ENCODE data around the gene ARHGAP45.

Gene ARHGAP45

DNA sequence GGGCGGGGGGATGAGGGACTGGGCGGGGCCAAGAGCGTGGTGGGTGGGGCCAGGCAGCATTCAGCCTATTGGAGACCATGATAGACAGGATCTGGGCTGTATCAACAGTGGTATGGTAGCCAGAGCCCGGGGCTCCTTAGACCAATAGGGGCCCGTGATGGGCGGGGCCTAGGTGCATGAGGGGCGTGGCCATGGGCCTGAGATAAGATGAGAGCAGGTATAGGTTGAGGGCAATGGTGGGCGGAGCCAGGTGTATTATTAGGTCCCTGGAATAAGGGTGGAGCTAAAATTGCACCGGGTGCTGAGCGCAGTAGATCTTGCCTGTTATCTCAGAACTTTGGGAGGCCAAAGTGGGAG is 21.7 kb upstream of the ARHGAP45 start:
- no peak for TF ChIP-seq POLR2AphosphoS5 (IDR thresholded peaks at IDR 0.05; ENCODE audit: low read depth, low read length)
- no peak for TF ChIP-seq FOXP2 (optimal IDR thresholded peaks at IDR 0.05; ENCODE audit: borderline replicate concordance, extremely low read depth, extremely low read length, insufficient read depth)
- TF ChIP-seq SIN3A (IDR thresholded peaks at IDR 0.05; ENCODE audit: borderline replicate concordance, insufficient read depth, low read length): no peak
- TF ChIP-seq TAF1 (IDR thresholded peaks at IDR 0.05; ENCODE audit: borderline replicate concordance, insufficient read depth, low read length): no peak
- TF ChIP-seq, protein P1, sequence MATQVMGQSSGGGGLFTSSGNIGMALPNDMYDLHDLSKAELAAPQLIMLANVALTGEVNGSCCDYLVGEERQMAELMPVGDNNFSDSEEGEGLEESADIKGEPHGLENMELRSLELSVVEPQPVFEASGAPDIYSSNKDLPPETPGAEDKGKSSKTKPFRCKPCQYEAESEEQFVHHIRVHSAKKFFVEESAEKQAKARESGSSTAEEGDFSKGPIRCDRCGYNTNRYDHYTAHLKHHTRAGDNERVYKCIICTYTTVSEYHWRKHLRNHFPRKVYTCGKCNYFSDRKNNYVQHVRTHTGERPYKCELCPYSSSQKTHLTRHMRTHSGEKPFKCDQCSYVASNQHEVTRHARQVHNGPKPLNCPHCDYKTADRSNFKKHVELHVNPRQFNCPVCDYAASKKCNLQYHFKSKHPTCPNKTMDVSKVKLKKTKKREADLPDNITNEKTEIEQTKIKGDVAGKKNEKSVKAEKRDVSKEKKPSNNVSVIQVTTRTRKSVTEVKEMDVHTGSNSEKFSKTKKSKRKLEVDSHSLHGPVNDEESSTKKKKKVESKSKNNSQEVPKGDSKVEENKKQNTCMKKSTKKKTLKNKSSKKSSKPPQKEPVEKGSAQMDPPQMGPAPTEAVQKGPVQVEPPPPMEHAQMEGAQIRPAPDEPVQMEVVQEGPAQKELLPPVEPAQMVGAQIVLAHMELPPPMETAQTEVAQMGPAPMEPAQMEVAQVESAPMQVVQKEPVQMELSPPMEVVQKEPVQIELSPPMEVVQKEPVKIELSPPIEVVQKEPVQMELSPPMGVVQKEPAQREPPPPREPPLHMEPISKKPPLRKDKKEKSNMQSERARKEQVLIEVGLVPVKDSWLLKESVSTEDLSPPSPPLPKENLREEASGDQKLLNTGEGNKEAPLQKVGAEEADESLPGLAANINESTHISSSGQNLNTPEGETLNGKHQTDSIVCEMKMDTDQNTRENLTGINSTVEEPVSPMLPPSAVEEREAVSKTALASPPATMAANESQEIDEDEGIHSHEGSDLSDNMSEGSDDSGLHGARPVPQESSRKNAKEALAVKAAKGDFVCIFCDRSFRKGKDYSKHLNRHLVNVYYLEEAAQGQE (IDR thresholded peaks at IDR 0.05; ENCODE audit: insufficient read depth in 1 of 2, low read depth in 2 of 2, low read length in 2 of 2): no peak

DNA sequence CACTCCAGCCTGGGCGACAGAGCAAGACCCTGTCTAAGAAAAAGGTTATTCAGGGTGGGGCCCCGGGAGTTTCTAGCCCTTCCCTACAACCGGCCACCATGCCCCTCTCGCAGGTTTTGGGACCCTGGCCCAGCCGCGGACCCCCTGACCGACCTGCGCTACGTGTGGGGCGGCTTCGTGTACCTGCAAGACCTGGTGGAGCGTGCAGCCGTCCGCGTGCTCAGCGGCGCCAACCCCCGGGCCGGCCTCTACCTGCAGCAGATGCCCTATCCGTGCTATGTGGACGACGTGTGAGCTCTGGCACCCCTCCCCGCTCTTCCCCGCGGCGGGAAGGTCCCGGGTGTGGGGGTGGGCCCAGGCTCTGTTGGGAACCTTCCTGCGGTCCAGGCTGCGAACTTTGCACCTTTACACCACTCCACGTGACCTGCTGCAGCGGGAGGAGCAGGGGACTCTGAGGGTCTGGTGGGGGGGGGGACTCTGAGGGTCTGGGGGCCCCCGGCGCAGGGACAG is 20.8 kb upstream of the ARHGAP45 start:
- no peak for TF ChIP-seq POLR2AphosphoS5 (IDR thresholded peaks at IDR 0.05; ENCODE audit: low read depth, low read length)
- TF ChIP-seq TAF1 (IDR thresholded peaks at IDR 0.05; ENCODE audit: borderline replicate concordance, insufficient read depth, low read length): no peak
- no peak for TF ChIP-seq FOXP2 (optimal IDR thresholded peaks at IDR 0.05; ENCODE audit: borderline replicate concordance, extremely low read depth, extremely low read length, insufficient read depth)
- TF ChIP-seq, protein P1 (IDR thresholded peaks at IDR 0.05; ENCODE audit: insufficient read depth in 1 of 2, low read depth in 2 of 2, low read length in 2 of 2): no peak
- no peak for TF ChIP-seq SIN3A (IDR thresholded peaks at IDR 0.05; ENCODE audit: borderline replicate concordance, insufficient read depth, low read length)

DNA sequence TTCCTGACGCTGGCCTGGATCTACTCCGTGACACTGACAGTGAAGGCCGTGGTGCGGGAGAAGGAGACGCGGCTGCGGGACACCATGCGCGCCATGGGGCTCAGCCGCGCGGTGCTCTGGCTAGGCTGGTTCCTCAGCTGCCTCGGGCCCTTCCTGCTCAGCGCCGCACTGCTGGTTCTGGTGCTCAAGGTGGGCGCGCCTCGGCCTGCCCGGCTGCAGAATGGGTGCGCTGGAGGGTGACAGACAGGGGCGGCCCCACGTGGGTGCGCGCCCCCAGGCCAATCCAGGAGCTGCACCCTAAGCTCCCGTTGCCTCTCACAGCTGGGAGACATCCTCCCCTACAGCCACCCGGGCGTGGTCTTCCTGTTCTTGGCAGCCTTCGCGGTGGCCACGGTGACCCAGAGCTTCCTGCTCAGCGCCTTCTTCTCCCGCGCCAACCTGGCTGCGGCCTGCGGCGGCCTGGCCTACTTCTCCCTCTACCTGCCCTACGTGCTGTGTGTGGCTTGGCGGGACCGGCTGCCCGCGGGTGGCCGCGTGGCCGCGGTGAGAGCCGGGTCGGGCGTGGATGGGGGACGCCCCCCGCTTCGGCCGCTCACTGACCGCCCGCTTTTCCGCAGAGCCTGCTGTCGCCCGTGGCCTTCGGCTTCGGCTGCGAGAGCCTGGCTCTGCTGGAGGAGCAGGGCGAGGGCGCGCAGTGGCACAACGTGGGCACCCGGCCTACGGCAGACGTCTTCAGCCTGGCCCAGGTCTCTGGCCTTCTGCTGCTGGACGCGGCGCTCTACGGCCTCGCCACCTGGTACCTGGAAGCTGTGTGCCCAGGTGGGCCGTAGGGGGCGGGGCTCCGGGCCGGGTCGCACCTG is 19.9 kb upstream of the ARHGAP45 start:
- TF ChIP-seq POLR2AphosphoS5 (IDR thresholded peaks at IDR 0.05; ENCODE audit: low read depth, low read length): no peak
- TF ChIP-seq FOXP2 (optimal IDR thresholded peaks at IDR 0.05; ENCODE audit: borderline replicate concordance, extremely low read depth, extremely low read length, insufficient read depth): no peak
- no peak for TF ChIP-seq TAF1 (IDR thresholded peaks at IDR 0.05; ENCODE audit: borderline replicate concordance, insufficient read depth, low read length)
- TF ChIP-seq, protein P1 (IDR thresholded peaks at IDR 0.05; ENCODE audit: insufficient read depth in 1 of 2, low read depth in 2 of 2, low read length in 2 of 2): no peak
- TF ChIP-seq SIN3A (IDR thresholded peaks at IDR 0.05; ENCODE audit: borderline replicate concordance, insufficient read depth, low read length): no peak

DNA sequence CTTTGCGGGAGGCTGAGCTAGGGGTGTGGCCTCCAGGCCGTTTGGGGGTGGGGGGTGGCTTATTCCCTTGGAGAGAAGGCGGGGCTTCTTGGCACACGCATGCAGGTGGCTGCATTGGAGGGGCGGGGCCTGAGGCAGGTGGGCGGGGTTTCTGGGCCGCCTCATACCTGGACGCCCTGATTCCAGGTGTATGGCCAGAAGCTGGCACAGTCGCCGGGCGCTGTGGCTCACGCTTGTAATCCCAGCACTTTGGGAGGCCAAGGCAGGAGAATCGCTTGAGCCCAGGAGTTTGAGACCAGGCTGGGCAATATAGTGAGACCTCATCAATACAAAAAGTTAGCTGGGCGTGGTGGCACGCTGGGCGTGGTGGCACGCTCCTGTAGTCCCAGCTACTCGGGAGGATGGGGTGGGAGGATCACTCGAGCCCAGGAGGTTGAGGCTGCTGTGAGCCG is 19.2 kb upstream of the ARHGAP45 start:
- TF ChIP-seq POLR2AphosphoS5 (IDR thresholded peaks at IDR 0.05; ENCODE audit: low read depth, low read length) (no peak), TAF1 (IDR thresholded peaks at IDR 0.05; ENCODE audit: borderline replicate concordance, insufficient read depth, low read length) (no peak), SIN3A (IDR thresholded peaks at IDR 0.05; ENCODE audit: borderline replicate concordance, insufficient read depth, low read length) (no peak), FOXP2 (optimal IDR thresholded peaks at IDR 0.05; ENCODE audit: borderline replicate concordance, extremely low read depth, extremely low read length, insufficient read depth) (no peak)
- TF ChIP-seq, protein P1 (IDR thresholded peaks at IDR 0.05; ENCODE audit: insufficient read depth in 1 of 2, low read depth in 2 of 2, low read length in 2 of 2): no peak
